ENCODE data around the gene NUMBL.
"Not testable (repeated sequence)": the region's sequence is repeated elsewhere in the genome, so short reads cannot be mapped to it uniquely, and the experiment has no call there.

NUMBL gene

DNA sequence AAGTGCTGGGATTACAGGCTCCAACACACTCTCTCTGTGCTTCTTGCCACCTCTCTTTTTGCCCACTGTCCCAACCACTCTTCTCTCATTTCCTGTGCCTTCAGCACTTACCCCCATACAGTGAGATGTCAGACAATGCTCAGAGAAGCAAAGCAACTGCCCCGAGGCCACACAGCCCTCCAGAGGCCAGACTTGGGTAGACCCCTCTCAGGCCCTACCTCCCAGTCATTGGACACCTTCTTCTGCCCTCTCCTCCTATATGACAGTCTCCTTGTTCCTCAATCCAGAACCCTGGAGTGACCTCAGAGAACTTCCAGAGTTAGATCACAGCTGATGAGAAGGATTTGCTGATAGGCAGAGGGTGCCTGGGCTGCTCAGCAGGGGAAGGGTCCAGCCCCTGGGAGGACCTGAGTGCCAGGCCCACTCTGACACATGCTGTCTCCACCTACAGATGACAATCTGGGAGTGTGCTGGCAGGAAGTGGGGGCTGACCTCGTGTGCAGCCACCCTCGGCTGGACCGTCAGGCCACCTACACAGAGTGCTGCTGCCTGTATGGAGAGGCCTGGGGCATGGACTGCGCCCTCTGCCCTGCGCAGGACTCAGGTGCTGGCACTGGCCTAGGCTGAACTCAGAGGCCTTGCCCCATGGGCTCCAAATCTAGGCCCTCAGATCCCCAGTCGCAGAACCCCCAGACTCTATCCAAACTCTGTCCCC is 64.9 kb downstream of the NUMBL start:
- no peak for DNase-seq

DNA sequence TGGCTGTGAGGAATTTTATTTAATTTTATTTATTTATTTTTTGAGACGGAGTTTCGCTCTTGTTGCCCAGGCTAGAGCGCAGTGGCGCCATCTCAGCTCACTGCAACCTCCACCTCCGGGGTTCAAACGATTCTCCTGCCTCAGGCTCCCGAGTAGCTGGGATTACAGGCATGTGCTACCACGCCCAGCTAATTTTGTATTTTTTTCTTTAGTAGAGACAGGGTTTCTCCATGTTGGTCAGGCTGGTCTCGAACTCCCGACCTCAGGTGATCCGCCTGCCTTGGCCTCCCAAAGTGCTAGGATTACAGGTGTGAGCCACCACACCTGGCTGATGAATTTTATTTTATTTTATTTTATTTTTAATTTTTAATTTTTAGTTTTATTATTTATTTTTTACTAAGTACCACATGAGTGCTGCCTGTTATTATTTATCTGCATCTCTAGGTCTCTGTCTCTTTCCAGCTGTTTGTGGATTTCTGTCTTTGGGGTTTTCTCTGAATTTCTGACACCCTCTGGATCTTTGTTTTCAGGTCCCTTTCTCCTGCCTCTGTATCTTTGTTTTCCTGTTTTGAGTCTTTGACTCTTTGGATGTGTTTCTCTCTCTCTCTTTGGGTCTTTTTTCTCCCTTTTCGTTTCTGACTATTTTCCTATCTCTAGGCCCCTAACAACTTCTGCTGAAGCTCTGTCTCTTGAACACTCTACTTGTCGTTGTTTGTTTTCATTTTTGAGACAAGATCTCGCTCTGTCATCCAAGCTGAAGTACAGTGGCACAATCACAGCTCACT is 65.9 kb downstream of the NUMBL start:
- DNase-seq = not testable (repeated sequence)

DNA sequence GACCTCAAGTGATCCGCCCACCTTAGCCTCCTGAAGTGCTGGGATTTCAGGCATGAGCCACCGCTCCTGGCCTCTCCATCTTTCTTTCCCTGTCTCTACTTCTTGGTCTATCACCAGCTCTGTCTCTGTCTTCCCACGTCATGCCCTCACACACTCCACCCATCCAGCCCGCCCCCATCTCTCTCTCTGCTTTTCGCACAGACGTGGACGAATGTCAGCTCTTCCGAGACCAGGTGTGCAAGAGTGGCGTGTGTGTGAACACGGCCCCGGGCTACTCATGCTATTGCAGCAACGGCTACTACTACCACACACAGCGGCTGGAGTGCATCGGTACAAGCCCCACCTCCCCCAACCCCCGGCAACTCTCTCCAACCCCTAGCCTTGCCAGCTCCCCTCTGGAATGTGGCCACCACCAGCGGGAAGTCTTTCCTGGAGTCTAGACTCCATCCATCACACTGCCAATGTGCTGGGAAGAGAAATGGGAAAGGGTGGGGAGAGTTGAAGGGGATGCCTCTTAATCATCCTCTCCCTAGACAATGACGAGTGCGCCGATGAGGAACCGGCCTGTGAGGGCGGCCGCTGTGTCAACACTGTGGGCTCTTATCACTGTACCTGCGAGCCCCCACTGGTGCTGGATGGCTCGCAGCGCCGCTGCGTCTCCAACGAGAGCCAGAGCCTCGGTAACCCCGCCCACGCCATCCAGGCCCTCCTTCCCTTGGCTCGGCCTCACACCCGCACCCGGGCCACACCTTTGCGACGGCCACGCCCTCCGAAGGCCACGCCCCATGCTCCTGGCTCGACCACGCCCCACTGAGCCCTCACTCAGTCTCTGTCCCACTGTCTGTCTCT is 66.8 kb downstream of the NUMBL start:
- no peak for DNase-seq

DNA sequence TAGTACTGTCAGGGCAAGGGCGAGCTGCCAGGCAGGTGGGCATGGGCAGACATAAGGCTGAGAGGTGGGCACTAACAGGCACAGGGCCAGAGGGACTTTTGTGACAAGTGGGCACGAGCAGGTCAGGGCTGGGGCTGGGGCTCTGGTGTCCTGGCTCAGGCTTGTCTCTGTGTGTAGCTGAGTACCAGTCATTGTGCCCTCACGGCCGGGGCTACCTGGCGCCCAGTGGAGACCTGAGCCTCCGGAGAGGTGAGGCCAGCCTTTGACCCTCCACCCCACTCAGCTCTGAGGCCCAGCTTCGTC is 67.7 kb downstream of the NUMBL start:
- DNase-seq = no peak

DNA sequence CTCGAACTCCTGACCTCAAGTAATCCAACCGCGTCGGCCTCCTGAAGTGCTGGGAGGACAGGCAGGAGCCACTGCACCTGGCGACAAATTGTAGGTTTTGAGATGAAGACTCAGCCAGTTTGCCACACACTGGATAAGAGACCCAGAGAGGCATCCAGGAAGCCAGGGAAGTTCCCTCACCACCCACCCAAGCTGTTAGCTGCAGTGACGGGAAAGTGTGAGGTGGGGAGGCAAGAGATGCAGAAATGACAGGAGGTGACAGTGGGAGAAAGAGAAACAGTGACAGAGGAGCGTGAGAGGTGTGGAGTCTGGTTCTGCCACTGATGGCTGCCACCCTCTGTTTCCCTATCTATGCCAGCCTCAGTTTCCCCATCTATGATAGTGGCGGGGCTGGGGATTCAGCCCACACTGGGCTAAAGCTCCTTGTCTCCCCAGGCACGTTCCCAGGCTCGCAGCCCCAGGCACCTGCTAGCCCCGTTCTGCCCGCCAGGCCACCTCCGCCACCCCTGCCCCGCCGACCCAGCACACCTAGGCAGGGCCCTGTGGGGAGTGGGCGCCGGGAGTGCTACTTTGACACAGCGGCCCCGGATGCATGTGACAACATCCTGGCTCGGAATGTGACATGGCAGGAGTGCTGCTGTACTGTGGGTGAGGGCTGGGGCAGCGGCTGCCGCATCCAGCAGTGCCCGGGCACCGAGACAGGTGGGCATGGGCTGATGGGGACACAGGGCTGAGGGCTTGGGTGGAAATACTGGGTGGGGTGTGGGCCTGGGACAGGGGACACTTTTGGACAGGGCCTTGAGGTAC is 68.3 kb downstream of the NUMBL start:
- no peak for DNase-seq

DNA sequence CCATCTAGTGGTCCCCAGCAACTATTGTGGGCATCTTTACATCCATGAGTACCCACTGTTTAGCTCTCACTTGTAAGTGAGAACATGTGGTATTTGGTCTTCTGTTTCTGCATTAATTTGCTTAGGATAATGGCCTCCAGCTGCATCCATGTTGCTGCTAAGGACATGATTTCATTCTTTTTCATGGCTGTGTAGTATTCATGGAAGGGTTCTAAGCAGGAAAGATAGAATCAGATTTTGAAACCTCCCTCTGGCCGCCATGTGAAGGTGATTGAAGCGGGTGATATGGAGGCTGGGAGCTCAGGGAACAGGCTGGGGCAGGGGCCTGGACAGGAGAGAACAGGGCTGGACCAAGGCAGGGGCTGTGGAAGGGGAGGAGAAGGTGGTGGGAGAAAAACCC is 69.2 kb downstream of the NUMBL start:
- DNase-seq = no peak

DNA sequence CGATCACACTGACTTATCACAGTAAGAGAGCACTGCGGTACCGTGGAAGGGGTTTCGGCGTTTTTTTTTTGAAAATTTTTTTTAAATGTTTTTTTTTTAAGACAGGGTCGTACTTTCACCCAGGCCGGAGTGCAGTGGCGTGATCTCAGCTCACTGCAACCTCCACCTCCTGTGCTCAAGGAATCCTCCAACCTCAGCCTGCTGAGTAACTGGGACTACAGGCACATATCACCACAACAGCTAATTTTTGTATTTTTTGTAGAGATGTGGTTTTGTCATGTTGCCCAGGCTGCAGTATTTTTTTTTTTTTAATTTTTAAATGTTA is 70.3 kb downstream of the NUMBL start:
- no peak for DNase-seq

DNA sequence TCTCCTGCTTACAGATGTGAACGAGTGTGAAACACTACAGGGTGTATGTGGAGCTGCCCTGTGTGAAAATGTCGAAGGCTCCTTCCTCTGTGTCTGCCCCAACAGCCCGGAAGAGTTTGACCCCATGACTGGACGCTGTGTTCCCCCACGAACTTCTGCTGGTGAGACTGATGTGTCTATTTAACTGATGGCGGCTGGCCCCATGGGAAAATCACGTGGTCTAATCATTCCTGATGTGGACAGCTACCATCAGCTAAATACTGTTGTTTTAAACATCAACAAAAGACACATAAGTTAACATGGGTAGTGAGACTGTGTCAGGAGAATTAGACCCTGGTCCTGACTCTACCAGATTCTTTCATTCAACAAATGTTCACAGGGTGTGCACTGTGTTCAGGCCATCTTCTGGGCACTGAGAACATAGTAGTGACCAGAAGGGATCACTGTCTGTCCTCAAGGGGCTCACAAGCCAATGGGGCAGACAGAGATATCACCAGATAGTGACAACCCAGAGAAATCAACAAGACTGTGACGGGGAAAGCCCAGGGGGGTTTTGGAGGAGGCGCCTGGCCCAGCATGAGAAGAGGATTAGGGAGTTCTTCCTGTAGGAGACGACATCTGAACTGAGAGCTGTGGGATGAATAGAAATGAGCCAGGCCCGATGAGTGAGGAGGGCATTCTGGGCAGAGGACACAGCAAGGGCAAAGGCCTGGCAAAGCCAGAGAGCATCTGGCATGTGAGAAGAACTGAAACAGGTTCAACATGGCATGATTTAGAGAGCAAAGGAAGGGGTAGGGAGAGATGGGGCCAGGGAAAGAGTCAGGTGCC is 70.9 kb downstream of the NUMBL start:
- no peak for DNase-seq

DNA sequence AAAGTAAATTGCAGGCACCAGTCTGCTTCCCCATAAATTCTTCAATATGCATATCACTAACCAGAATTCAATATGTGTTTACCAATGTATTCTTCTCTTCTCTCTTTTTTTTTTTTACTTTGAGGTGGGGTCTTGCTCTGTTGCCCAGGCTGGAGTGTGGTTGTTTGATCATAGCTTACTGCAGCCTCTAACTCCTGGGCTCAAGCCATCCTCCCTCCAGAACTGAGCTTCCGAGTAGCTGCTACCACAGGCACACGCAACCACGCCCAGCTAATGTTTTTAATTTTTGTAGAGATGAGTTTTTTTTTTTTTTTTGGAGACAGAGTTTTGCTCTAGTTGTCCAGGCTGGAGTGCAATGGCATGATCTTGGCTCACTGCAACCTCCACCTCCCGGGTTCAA is 72.5 kb downstream of the NUMBL start:
- DNase-seq = no peak

DNA sequence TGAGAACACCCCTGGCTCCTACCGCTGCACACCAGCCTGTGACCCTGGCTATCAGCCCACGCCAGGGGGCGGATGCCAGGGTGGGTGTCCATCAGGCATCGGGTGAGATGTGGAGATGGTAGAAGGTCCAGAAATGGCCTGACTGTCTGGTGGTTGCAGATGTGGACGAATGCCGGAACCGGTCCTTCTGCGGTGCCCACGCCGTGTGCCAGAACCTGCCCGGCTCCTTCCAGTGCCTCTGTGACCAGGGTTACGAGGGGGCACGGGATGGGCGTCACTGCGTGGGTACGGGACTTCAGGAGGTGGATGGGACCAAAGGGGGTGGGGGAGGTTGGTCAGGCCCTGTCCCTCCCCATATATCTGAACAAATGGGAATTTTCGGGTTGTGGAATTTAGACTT is 73.5 kb downstream of the NUMBL start:
- no peak for DNase-seq

DNA sequence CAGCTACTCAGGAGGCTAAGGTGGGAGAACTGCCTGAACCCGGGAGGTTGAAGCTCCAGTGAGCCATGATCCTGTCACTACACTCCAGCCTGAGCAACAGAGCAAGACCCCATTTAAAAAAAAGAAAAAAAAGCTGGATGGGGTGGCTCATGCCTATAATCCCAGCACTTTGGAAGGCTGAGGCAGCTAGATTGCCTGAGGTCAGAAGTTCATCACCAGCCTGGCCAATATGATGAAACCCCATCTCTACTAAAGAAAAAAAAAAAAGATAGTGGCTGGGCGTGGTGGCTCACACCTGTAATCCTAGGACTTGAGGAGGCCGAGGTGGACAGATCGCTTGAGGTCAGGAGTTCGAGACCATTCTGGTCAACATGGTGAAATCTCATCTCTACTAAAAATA is 74.3 kb downstream of the NUMBL start:
- DNase-seq = no peak
